WTC11 (cell line): ENCODE data around the gene HELZ. TPM values are rescaled to one million over a fixed set of nuclear protein-coding genes. Genes with fewer than 3 reads are reported as not detected.
"Not testable (repeated sequence)": the region's sequence is repeated elsewhere in the genome, so short reads cannot be mapped to it uniquely, and the experiment has no call there.

Source experiments
- ATAC-seq: fragments of 200-7000 bp; cut with Tn5 transposase; 2 replicates; pipeline ENCODE4 v1.10.0; 2021; ENCODE audit warnings: mild to moderate bottlenecking, moderate library complexity
- CTCF ChIA-PET: fragments of 300-600 bp; sonication (Branson Sonifier 250); formaldehyde crosslinking; loops from one replicate; lab custom pipeline; 2021; ENCODE audit warnings: antibody characterized with exemption; lab: Charles Lee
- POLR2A ChIA-PET: fragments of 350-600 bp; sonication (Branson Sonifier 250); formaldehyde crosslinking; loops from one replicate; lab custom pipeline; 2021; ENCODE audit warnings: antibody characterized with exemption; lab: Charles Lee
- DNase-seq: peaks from one replicate; pipeline ENCODE4 v3.0.0; 2021; ENCODE audit warnings: low spot score
- H3K27ac Mint-ChIP-seq: 2 replicates; pipeline ENCODE4 v1.8.0; 2021; ENCODE audit warnings: mixed read lengths
- H3K27me3 Mint-ChIP-seq: 2 replicates; pipeline ENCODE4 v1.8.0; 2021; ENCODE audit warnings: low read depth, mild to moderate bottlenecking, moderate library complexity, mixed read lengths
- H3K36me3 Mint-ChIP-seq: 2 replicates; pipeline ENCODE4 v1.8.0; 2021; ENCODE audit warnings: mixed read lengths
- H3K4me1 Mint-ChIP-seq: 2 replicates; pipeline ENCODE4 v1.8.0; 2022; ENCODE audit warnings: mixed read lengths
- H3K4me3 Mint-ChIP-seq: 2 replicates; pipeline ENCODE4 v1.8.0; 2021; ENCODE audit warnings: mild to moderate bottlenecking, moderate library complexity, mixed read lengths
- H3K9me3 Mint-ChIP-seq: 2 replicates; pipeline ENCODE4 v1.8.0; 2021; ENCODE audit warnings: mixed read lengths
- ATF1 ChIP-seq: sonication (generic); formaldehyde crosslinking; IDR thresholded peaks from 2 replicates; pipeline ENCODE4 v1.8.1; 2023; ENCODE audit warnings: mild to moderate bottlenecking, moderate library complexity, missing genetic modification reagents
- E2F4 ChIP-seq: sonication (generic); formaldehyde crosslinking; IDR thresholded peaks from 2 replicates; pipeline ENCODE4 v1.8.1; 2022; ENCODE audit warnings: low read depth, mild to moderate bottlenecking, moderate library complexity, missing genetic modification reagents, borderline replicate concordance
- EMX1 ChIP-seq: fragments of 250-450 bp; sonication (Bioruptor Pico); IDR thresholded peaks from 2 replicates; pipeline ENCODE4 v1.8.0; 2021; ENCODE audit warnings: mild to moderate bottlenecking
- PRRX2 ChIP-seq: fragments of 250-450 bp; sonication (Bioruptor Pico); IDR thresholded peaks from 2 replicates; pipeline ENCODE4 v1.8.0; 2021; ENCODE audit warnings: mild to moderate bottlenecking
- TCF7 ChIP-seq: sonication (generic); formaldehyde crosslinking; IDR thresholded peaks from 2 replicates; pipeline ENCODE4 v1.8.0; 2022; ENCODE audit warnings: mild to moderate bottlenecking, low read depth, missing genetic modification reagents, moderate library complexity
- ZNF121 ChIP-seq: sonication (generic); formaldehyde crosslinking; IDR thresholded peaks from 2 replicates; pipeline ENCODE4 v1.8.0; 2023; ENCODE audit warnings: missing genetic modification reagents
- ZNF423 ChIP-seq: fragments of 250-450 bp; sonication (Bioruptor Pico); IDR thresholded peaks from 2 replicates; pipeline ENCODE4 v2.1.2; 2022; ENCODE audit warnings: mild to moderate bottlenecking, moderate library complexity
- total RNA-seq: library from RNA; stranded (reverse); gene quantifications from 3 replicates; pipeline ENCODE4 v1.2.3, GENCODE V29; 2021
- TF ChIP-seq, protein P1 (sequence below): sonication (generic); formaldehyde crosslinking; IDR thresholded peaks from 2 replicates; pipeline ENCODE4 v1.8.0; 2022; ENCODE audit warnings: missing genetic modification reagents
- TF ChIP-seq, protein P2 (sequence below): sonication (generic); formaldehyde crosslinking; IDR thresholded peaks from 2 replicates; pipeline ENCODE4 v1.8.0; 2023; ENCODE audit warnings: mild to moderate bottlenecking, missing genetic modification reagents

The HELZ gene
- total RNA-seq, 1 experiment from 2014 or later = 49.1 TPM

DNA sequence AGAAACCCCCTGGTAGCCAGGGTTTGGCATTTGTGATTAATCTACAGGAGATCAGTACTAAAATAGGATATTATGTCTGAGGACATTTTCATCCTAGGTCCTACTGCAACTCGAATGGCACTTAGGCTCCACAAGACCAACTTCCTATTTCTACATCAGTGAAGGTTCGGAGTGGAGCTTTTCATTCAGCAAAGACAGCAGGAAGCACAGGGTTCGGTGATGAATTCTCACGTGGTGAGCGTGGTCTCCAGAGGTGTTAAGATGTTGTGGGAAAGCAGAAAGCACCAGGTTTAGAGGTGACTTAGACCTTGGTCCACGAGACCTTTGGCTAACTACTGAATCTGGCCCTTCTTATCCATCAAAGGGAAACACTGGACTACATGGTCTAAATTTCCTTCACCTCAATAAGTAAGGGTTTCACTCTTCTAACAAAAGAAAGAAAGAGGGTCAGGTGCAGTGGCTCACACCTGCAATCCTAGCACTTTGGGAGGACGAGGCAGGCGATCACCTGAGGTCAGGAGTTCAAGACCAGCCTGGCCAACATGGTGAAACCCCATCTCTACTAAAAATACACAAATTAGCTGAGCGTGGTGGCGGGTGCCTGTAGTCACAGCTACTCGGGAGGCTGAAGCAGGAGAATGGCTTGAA, 13.9 kb upstream of the HELZ start (continued):
- TF ChIP-seq, protein P1, sequence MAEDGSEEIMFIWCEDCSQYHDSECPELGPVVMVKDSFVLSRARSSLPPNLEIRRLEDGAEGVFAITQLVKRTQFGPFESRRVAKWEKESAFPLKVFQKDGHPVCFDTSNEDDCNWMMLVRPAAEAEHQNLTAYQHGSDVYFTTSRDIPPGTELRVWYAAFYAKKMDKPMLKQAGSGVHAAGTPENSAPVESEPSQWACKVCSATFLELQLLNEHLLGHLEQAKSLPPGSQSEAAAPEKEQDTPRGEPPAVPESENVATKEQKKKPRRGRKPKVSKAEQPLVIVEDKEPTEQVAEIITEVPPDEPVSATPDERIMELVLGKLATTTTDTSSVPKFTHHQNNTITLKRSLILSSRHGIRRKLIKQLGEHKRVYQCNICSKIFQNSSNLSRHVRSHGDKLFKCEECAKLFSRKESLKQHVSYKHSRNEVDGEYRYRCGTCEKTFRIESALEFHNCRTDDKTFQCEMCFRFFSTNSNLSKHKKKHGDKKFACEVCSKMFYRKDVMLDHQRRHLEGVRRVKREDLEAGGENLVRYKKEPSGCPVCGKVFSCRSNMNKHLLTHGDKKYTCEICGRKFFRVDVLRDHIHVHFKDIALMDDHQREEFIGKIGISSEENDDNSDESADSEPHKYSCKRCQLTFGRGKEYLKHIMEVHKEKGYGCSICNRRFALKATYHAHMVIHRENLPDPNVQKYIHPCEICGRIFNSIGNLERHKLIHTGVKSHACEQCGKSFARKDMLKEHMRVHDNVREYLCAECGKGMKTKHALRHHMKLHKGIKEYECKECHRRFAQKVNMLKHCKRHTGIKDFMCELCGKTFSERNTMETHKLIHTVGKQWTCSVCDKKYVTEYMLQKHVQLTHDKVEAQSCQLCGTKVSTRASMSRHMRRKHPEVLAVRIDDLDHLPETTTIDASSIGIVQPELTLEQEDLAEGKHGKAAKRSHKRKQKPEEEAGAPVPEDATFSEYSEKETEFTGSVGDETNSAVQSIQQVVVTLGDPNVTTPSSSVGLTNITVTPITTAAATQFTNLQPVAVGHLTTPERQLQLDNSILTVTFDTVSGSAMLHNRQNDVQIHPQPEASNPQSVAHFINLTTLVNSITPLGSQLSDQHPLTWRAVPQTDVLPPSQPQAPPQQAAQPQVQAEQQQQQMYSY (CRISPR knock-in tag) = no peak
- TF ChIP-seq ZNF423 (CRISPR knock-in tag) (no peak), TCF7 (CRISPR knock-in tag) (no peak), PRRX2 (no peak)
- TF ChIP-seq, all 79 proteins: peak for 0

DNA sequence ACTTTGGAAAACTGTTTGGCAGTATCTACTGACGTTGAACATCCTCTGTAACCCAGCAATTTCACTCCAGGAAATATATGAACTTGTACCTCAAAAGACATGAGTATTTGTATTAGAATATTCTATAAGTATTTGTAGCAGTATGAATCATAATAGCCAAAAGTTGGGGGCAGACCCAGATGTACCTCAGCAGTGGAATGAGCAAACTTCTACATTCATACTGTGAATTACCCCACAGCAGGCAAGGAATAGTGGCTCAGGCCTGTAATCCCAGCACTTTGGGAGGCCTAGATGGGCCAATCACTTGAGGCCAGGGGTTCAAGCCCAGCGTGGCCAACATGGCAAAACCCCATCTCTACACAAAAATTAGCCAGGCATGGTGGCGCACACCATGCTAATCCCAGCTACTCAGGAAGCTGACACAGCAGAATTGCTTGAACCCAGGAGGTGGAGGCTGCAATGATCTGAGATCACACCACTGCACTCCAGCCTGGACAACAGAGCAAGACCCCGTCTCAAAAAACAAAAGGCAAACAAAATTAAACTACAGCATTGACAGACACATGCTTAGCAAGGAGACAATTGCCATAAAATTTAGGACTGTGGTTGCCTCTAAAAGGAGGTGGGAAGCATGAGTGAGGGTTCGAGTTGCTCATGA, 11.2 kb upstream of the HELZ start:
- Mint-ChIP-seq H3K9me3 (peaks cover 12% of the 10 kb centered on the region), H3K27me3 (no peaks in the 10 kb centered on the region), H3K4me3 (no peak overlapping the region), H3K4me1 (peaks cover 12% of the 10 kb centered on the region), H3K36me3 (peaks cover 11% of the 10 kb centered on the region; the same call in 1 of the 2 replicates), H3K27ac (no peak overlapping the region)
- no peak for ATAC-seq
- CTCF ChIA-PET = no interaction called here
- POLR2A ChIA-PET = no interaction called here
- DNase-seq = no peak
- no peak for TF ChIP-seq EMX1 (CRISPR knock-in tag)
- no peak for TF ChIP-seq E2F4 (CRISPR knock-in tag)
- 0 out of 2 replicates have a peak, but pooled peaks have one; percentile 10 for TF ChIP-seq ZNF121 (CRISPR knock-in tag)
- TF ChIP-seq, protein P2, sequence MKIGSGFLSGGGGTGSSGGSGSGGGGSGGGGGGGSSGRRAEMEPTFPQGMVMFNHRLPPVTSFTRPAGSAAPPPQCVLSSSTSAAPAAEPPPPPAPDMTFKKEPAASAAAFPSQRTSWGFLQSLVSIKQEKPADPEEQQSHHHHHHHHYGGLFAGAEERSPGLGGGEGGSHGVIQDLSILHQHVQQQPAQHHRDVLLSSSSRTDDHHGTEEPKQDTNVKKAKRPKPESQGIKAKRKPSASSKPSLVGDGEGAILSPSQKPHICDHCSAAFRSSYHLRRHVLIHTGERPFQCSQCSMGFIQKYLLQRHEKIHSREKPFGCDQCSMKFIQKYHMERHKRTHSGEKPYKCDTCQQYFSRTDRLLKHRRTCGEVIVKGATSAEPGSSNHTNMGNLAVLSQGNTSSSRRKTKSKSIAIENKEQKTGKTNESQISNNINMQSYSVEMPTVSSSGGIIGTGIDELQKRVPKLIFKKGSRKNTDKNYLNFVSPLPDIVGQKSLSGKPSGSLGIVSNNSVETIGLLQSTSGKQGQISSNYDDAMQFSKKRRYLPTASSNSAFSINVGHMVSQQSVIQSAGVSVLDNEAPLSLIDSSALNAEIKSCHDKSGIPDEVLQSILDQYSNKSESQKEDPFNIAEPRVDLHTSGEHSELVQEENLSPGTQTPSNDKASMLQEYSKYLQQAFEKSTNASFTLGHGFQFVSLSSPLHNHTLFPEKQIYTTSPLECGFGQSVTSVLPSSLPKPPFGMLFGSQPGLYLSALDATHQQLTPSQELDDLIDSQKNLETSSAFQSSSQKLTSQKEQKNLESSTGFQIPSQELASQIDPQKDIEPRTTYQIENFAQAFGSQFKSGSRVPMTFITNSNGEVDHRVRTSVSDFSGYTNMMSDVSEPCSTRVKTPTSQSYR = no peak

- ATAC-seq = no peak
- Mint-ChIP-seq H3K4me1 (peaks cover 7% of the 10 kb centered on the region), H3K4me3 (no peak overlapping the region), H3K27ac (no peak overlapping the region), H3K36me3 (peaks cover 12% of the 10 kb centered on the region; the same call in 1 of the 2 replicates), H3K9me3 (peaks cover 12% of the 10 kb centered on the region), H3K27me3 (no peaks in the 10 kb centered on the region)
- no peak for TF ChIP-seq ATF1
- no peak for DNase-seq
- ChIA-PET POLR2A (no interaction called here), CTCF (no interaction called here)
Measured at GRCh38 chr17:67253384-67253783, 8.4 kb upstream of the HELZ start.

- ATAC-seq, POLR2A ChIA-PET, DNase-seq, H3K27ac Mint-ChIP-seq, H3K27me3 Mint-ChIP-seq, H3K4me3 Mint-ChIP-seq: not testable (repeated sequence)
- H3K36me3 Mint-ChIP-seq = peaks cover 14% of the 10 kb centered on the region; the same call in 1 of the 2 replicates
- CTCF ChIA-PET = interaction anchor here (0.7 kb wide), 1 partner anchor 25 kb away, joined by 3 read pairs; no protein-coding TSS in a partner anchor
- peaks cover 14% of the 10 kb centered on the region for H3K4me1 Mint-ChIP-seq
- peaks cover 12% of the 10 kb centered on the region for H3K9me3 Mint-ChIP-seq
Measured at GRCh38 chr17:67251586-67251985, 6.6 kb upstream of the HELZ start.
